ENCODE results near the gene CPTP. TPM values are rescaled to one million over a fixed set of nuclear protein-coding genes. Genes with fewer than 3 reads are reported as not detected.
A peak's percentile ranks its signal among the peaks of the same experiment; 100 is the strongest.

CPTP gene
- total and polyA plus RNA-seq, 2 donors = 6.1 to 17.1 TPM

DNA sequence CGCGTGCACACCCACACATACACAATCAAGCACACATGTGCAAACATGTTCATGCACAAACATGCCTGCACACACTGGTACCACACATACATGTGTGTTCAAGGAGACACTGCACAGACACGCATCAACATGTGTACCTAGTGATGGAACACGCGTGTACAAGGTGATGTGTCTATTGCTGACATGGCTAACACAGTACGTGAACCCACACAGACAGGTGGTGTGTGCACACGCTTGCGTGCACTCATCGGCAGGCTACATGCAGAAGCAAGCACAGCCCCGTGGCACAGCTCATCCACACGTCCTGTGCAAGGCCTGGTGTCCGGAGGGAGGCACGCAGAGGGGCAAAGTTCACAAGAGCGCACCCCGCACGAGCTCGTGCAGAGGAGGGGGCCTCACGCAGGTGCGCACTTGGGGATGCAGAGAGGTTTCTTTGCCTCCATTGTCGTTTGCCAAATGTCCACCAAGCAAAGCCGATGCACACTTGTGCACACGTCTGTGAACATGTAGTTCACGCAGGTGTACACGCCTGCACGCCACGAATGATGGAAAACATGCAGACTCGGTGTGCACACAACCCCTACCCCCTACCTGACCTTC lies 17.8 kb upstream of the CPTP start:
- Histone ChIP-seq H3K4me1 (ENCODE audit: insufficient read depth) (no peaks in the 10 kb centered on the region), H3K4me3 (ENCODE audit: low read depth, low read length) (peak overlapping the region; percentile 79), H3K36me3 (ENCODE audit: insufficient read depth) (no peaks in the 10 kb centered on the region), H3K27ac (ENCODE audit: low read depth) (no peak overlapping the region)
- DNase-seq (ENCODE audit: extremely low spot score) = no peak
- WGBS = 28% methylated on average over 27 of the region's 27 CpGs

DNA sequence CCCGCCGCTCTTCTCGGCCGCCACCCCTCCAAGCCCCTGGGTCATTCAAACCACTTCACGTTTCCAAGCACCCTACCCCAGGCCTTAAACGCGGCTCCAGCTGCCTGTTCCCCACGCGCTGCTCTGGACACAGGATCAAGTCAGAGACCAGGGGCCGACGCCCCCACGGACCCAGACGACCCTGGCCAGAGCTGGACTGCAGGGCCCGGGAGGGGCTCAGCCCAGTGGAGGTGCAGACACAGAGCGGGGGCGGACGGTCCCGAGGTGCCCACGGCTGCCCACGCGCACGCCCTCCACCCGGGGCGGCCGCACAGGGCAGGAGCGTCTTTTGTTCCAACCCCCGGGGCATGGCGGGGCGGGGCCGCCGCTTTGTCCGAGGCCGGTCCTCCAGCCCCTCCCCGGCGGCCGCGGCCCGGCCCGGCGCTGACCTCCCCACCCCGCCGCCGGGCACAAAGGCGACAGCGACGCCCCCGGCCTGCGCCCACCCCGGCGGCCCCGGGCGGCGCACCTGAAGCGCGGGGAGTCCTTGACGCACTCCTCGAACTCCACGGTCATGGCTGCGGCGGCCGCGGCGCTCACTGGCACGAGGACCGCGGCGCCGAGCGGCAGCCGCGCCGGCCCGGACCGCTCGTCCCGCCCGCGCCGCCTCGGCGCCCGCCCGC lies 17.2 kb upstream of the CPTP start:
- peak overlapping the region; percentile 79 for H3K4me3 ChIP-seq (ENCODE audit: low read depth, low read length)
- H3K4me1 ChIP-seq (ENCODE audit: insufficient read depth) = no peaks in the 10 kb centered on the region
- under 1% methylated on average over 83 of the region's 83 CpGs for WGBS
- no peak for DNase-seq (ENCODE audit: extremely low spot score)
- H3K36me3 ChIP-seq (ENCODE audit: insufficient read depth) = peaks cover 1% of the 10 kb centered on the region
- peak overlapping the region; percentile 86 for H3K27ac ChIP-seq (ENCODE audit: low read depth)

DNA sequence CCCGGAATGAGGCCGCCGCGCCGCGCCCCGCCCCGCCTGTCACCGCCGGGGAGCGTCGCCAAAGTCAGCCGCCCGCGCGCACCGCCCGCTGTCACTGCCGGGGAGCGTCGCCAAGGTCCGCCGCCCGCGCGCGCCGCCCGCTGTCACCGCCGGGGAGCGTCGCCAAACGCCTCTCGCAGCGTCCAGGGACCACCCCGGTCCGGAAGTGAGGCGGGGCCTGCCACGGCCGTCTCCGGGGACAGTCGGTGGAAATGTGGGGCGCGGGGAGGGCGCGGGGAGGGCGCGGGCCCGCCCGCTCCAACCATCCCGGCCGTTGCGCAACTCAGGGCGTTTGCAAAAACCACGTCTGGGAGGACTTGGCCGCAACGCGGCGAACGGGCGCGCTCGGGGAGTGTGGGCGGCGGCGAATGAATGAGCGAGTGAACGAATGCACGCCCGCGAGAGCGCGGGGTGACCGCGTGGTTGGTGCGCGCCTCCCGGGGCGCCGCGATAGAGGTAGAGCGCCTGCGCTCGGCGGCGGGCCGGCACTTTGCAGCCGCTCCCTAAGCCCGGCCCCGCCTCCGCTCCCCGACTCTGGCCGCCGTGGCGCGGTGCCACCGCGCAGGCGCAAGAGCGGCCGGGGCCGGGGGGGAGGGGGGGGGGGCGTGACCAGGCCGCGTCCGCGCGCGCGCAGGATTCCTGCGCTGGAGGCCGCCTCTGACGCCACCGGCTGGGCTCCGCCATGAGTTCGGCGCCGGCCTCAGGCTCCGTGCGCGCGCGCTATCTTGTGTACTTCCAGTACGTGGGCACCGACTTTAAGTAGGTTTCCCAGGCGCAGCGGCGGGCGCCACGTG lies 16.5 kb upstream of the CPTP start, which contains the start of the genes ACAP3 and PUSL1:
ACAP3 (minus strand) TSS at position 8 of the 833 bp plus-strand sequence. CDS start 115 bp downstream, outside the sequence.
PUSL1 (plus strand) TSS at position 675 of the 833 bp plus-strand sequence; CDS start at position 722, 47 bp downstream.
- H3K36me3 ChIP-seq (ENCODE audit: insufficient read depth) = peaks cover 5% of the 10 kb centered on the region
- peak within 1 kb of the TSS; percentile 79 for H3K4me3 ChIP-seq (ENCODE audit: low read depth, low read length)
- under 1% methylated on average over 127 of the region's 131 CpGs for WGBS
- peak within 1 kb of the TSS; percentile 86 for H3K27ac ChIP-seq (ENCODE audit: low read depth)
- H3K4me1 ChIP-seq (ENCODE audit: insufficient read depth) = no peaks in the 10 kb centered on the region
- peak; percentile 63 for DNase-seq (ENCODE audit: extremely low spot score)

DNA sequence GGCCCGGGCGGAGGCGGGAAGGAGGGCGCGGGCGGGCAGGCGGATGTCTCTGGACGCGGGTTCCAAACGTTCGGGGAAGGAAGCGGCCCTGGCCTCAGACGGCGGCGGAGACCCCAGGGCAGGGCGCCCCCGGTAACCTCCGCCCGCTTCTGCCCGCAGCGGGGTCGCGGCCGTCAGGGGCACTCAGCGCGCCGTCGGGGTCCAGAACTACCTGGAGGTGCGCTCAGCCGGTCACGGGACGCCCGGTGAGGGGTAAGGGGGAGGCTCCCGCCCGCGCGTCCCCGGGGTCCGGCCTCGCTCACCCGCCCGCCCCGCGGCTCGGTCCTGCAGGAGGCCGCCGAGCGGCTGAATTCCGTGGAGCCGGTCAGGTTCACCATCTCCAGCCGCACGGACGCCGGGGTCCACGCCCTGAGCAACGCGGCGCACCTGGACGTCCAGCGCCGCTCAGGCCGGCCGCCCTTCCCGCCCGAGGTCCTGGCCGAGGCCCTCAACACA lies 15.8 kb upstream of the CPTP start:
- peak overlapping the region; percentile 83 for H3K27ac ChIP-seq (ENCODE audit: low read depth)
- DNase-seq (ENCODE audit: extremely low spot score) = no peak
- H3K4me1 ChIP-seq (ENCODE audit: insufficient read depth) = no peaks in the 10 kb centered on the region
- WGBS = under 1% methylated on average over 66 of the region's 66 CpGs
- H3K4me3 ChIP-seq (ENCODE audit: low read depth, low read length) = peak overlapping the region; percentile 79
- peaks cover 5% of the 10 kb centered on the region for H3K36me3 ChIP-seq (ENCODE audit: insufficient read depth)

DNA sequence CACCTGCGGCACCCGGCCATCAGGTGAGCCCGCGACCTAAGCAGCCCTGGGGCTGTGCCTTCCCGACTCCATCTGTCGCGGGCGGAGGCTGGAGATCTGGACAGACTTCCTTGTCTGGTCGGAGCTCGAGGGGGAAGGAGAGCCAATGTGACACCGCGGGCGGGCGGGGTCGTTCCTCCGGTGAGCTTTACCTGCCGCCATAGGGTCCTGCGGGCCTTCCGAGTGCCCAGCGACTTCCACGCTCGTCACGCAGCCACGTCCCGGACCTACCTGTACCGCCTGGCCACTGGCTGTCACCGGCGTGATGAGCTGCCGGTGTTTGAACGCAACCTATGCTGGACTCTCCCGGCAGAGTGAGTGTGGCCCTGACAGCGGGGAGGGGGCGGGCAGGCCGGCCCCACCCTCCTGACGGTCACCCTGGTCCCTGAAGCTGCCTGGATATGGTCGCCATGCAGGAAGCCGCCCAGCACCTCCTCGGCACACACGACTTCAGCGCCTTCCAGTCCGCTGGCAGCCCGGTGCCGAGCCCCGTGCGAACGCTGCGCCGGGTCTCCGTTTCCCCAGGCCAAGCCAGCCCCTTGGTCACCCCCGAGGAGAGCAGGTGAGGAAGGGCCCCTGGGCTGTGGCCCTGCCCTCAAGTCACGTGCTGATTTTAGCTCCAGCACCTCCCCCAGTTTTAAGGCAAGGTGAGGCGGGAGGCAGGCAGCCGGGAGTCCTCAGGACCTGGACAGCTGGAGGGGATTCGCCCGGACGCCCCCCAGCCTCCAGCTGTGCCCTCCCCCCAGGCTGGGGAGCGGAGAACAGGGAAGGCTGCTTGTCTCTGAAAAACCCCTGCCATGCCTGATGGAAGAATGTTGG lies 15.1 kb upstream of the CPTP start:
- WGBS = 31% methylated on average over 57 of the region's 57 CpGs
- no peak for DNase-seq (ENCODE audit: extremely low spot score)

DNA sequence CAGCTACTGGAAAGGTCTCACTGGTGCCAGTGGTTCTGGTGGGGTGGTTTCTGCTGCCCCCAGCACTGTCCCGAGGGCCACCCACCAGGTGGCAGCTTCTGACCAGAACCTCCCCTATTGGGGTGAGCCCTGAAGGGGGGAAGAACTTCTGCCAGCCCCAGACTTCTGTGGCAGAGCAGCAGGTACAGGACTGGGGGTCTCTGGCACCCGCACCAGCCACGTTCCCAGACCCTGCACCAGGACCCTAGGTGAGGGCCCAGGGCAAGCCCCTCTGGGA lies 14.6 kb upstream of the CPTP start:
- no peak for DNase-seq (ENCODE audit: extremely low spot score)
- WGBS = 77% methylated on average over 3 of the region's 3 CpGs
- H3K4me3 ChIP-seq (ENCODE audit: low read depth, low read length) = no peak overlapping the region
- no peaks in the 10 kb centered on the region for H3K4me1 ChIP-seq (ENCODE audit: insufficient read depth)
- no peak overlapping the region for H3K27ac ChIP-seq (ENCODE audit: low read depth)
- H3K36me3 ChIP-seq (ENCODE audit: insufficient read depth) = peaks cover 7% of the 10 kb centered on the region

More for the DNA sequence above, 15.1 kb upstream of the CPTP start:
- H3K4me1 ChIP-seq (ENCODE audit: insufficient read depth) = no peaks in the 10 kb centered on the region
- H3K27ac ChIP-seq (ENCODE audit: low read depth) = peak overlapping the region; percentile 30
- peak overlapping the region; percentile 79 for H3K4me3 ChIP-seq (ENCODE audit: low read depth, low read length)
- H3K36me3 ChIP-seq (ENCODE audit: insufficient read depth) = peaks cover 7% of the 10 kb centered on the region

DNA sequence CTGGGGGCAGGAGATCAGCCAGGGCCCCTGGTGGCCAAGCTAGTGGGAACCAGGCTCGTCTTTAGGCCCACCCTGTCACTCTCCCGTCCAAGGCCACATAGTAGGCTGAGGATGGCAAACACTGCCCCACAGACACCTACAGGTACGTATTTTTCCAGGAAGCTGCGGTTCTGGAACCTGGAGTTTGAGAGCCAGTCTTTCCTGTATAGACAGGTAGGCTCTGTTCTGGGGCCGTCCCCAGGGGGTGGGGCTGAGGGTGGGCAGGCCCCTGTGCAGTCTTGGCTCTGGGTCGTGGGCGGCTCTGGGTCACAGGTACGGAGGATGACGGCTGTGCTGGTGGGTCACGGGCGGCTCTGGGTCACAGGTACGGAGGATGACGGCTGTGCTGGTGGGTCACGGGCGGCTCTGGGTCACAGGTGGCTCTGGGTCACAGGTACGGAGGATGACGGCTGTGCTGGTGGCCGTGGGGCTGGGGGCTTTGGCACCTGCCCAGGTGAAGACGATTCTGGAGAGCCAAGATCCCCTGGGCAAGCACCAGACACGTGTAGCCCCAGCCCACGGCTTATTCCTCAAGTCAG lies 14.0 kb upstream of the CPTP start:
- Histone ChIP-seq H3K36me3 (ENCODE audit: insufficient read depth) (peaks cover 7% of the 10 kb centered on the region), H3K27ac (ENCODE audit: low read depth) (no peak overlapping the region), H3K4me3 (ENCODE audit: low read depth, low read length) (no peak overlapping the region), H3K4me1 (ENCODE audit: insufficient read depth) (no peaks in the 10 kb centered on the region)
- DNase-seq (ENCODE audit: extremely low spot score) = no peak
- 80% methylated on average over 21 of the region's 21 CpGs for WGBS

DNA sequence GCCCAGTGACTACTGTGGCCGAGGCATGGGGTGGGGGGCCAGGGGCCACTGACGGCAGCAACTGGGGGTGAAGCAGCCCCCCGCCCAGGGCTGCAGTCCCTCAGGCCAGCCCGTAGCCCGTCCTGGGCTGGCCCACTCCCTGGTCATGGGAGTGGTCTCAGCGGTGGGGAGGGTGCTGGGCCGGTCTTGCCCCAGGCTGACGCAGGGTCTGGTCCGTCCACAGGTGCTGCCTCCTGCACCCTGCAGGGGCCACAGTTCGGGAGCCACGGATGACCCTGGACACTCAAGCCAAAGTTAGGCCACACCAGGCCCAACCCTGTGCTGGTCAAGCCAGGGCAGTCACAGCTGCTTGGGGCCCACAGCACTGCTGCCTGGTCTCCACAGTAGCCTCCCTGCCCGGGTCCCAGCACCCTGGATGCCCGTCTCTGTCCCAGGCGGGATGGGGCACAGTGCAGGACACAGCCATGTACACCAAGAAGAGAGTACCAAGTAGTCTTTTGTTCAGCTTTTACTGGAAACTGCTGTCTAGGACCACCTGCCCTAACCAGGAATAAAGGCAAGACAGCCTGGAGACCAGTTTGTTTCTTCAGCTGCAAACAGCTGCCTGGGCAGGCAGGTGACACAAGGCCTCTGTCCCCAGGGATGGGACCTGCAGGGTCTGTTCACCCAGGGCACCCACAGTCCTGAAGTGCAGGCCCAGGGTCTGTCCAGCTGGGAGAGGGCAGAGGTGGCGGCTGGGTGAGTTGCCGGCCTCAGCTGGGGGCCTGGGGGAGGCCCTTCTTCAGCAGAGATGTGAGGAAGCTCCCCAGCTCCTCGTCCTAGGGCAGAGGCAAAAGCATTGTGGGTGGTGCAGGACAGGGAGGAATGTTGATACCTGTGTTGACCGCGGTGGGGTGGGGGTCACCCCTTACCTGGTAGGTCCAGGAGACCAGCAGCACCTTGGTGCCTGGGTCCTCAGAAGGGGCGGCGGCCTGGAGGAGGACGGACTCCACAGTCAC lies 13.2 kb upstream of the CPTP start:
- Histone ChIP-seq H3K4me1 (ENCODE audit: insufficient read depth) (no peaks in the 10 kb centered on the region), H3K36me3 (ENCODE audit: insufficient read depth) (peaks cover 7% of the 10 kb centered on the region), H3K4me3 (ENCODE audit: low read depth, low read length) (no peak overlapping the region), H3K27ac (ENCODE audit: low read depth) (no peak overlapping the region)
- 86% methylated on average over 22 of the region's 22 CpGs for WGBS
- DNase-seq (ENCODE audit: extremely low spot score) = no peak

DNA sequence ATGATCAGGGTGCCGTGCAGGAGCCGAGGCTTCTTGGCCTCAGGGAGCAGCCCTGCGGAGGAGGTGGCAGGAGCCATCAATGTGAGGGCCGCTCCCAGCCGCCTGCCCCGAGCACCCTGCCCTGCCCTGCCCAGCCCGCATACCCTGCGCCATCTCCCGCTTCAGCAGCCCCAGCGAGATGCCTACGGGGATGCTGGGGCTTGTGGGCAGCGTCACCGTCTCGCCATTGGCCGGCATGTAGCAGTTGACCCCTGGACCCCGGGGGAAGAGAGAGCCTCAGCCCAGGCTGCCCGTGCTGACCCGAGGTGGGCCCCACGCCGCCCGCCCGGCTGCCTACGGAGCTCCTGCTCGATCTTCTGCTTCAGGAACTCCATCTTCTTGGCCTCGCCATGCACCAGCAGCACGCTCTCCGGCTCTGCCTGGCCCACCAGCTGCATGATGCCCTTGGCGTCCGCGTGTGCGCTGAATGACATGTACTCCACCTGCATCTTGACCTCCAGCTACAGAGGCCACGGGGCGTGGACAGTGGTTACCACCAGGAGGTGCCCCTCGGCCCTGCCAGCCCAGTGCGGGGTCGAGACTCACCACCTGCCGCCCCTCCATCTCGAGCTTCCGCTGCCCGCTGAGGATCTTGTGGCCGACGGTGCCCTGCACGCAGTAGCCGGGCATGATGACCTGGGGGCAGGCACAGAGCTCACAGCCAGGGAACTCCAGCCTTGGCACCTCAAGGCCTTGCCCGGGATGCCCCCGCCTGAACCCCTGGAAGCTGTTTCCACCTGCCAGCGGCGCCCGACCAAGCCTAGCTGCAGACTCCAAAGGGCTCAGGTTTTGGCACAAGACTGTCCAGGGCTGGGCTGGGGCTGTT lies 11.9 kb upstream of the CPTP start:
- DNase-seq (ENCODE audit: extremely low spot score) = no peak
- WGBS = 90% methylated on average over 49 of the region's 49 CpGs

DNA sequence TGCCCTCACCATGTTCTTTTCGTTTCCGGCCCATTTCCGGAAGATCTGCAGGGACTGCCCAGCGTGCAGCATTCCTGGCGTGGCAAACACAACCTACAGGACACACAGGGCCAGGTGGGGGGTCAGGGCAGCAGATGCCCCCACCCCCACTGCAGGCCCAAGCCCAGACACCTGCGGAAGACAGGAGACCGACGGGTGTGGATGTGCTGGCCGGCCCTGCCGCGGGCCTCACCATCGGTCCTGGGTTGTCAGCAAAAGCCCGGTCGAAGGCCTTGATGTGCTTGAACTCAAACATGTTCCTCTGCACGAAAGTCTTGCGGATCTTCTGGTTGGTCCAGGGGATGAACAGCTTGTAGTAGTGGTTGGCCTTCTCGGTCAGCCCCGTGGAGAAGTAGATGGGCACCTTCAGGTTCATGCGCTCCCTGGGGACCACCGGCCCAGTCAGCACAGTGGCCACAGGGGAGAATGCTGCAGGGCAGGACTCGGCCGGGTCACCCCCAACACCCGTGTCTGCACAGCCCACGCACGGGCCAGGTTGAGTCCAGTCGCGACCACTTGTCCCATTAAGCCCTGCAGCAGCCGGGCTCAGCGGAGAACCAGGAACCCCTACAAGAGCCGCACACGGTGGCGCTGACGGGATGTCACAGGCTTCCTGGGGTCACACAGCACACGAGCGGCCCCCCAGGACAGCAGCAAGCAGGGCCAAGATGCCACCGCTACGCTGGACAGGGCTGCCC lies 10.9 kb upstream of the CPTP start:
- H3K36me3 ChIP-seq (ENCODE audit: insufficient read depth) = peaks cover 7% of the 10 kb centered on the region
- 91% methylated on average over 37 of the region's 37 CpGs for WGBS
- H3K4me1 ChIP-seq (ENCODE audit: insufficient read depth) = no peaks in the 10 kb centered on the region
- no peak overlapping the region for H3K27ac ChIP-seq (ENCODE audit: low read depth)
- H3K4me3 ChIP-seq (ENCODE audit: low read depth, low read length) = no peak overlapping the region
- DNase-seq (ENCODE audit: extremely low spot score) = no peak

More for the DNA sequence above, 11.9 kb upstream of the CPTP start:
- no peaks in the 10 kb centered on the region for H3K4me1 ChIP-seq (ENCODE audit: insufficient read depth)
- H3K27ac ChIP-seq (ENCODE audit: low read depth) = no peak overlapping the region
- peaks cover 7% of the 10 kb centered on the region for H3K36me3 ChIP-seq (ENCODE audit: insufficient read depth)
- no peak overlapping the region for H3K4me3 ChIP-seq (ENCODE audit: low read depth, low read length)

DNA sequence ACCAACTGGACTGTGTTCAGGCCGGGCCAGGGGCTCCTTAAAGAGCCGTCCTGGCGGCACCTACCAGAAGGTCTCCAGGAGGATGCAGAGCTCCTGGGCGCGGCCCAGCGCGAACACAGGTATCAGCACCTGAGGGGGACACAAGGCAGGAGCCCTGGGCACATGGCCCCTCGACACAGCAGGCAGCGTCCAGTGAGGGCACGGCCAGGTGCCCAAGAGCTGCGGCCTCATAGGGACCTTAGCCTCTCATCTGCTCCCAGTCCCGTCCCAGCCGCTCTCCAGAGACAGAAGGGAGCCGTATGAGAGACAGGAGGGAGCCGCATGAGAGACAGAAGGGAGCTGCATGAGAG lies 10.4 kb upstream of the CPTP start:
- Histone ChIP-seq H3K4me3 (ENCODE audit: low read depth, low read length) (no peak overlapping the region), H3K27ac (ENCODE audit: low read depth) (no peak overlapping the region), H3K36me3 (ENCODE audit: insufficient read depth) (peaks cover 7% of the 10 kb centered on the region), H3K4me1 (ENCODE audit: insufficient read depth) (peaks cover 2% of the 10 kb centered on the region)
- DNase-seq (ENCODE audit: extremely low spot score) = no peak
- 92% methylated on average over 15 of the region's 15 CpGs for WGBS

Measured in urinary bladder (tissue), 4 donors.